T-helper 9 cell (primary cell): ENCODE data around the gene OXT.
"Not testable (repeated sequence)": the region's sequence is repeated elsewhere in the genome, so short reads cannot be mapped to it uniquely, and the experiment has no call there.

Source experiments
- DNase-seq: peaks from one replicate; pipeline ENCODE4 v3.0.0-alpha.2; 2020
- total RNA-seq, 2 donors: gene quantifications; one replicate each; lab custom pipeline; 2026; lab: John Stamatoyannopoulos, UW

Gene OXT
- 0 reads per million in 2 donors for total RNA-seq

DNA sequence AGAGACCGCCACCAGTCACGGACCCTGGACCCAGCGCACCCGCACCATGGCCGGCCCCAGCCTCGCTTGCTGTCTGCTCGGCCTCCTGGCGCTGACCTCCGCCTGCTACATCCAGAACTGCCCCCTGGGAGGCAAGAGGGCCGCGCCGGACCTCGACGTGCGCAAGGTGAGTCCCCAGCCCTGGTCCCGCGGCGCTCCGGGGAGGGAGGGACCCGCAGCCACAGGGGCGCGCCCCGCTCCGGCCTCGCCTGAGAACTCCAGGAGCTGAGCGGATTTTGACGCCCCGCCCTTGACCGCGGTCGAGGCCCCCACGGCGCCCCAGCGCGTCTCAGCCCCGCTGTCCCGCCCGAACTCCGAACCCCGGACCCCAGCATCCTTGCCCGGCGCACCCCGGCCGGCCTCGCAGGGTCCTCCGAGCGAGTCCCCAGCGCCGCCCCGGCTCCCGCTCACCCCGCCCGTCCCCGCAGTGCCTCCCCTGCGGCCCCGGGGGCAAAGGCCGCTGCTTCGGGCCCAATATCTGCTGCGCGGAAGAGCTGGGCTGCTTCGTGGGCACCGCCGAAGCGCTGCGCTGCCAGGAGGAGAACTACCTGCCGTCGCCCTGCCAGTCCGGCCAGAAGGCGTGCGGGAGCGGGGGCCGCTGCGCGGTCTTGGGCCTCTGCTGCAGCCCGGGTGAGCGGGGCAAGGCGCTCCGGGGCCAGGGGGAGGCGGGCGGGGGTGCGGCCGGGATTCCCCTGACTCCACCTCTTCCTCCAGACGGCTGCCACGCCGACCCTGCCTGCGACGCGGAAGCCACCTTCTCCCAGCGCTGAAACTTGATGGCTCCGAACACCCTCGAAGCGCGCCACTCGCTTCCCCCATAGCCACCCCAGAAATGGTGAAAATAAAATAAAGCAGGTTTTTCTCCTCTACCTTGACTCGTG is at the start of gene OXT:
OXT (plus strand) TSS at position 11 of the 920 bp plus-strand sequence; CDS start at position 47, 36 bp downstream.
- peak; percentile 65 for DNase-seq

DNA sequence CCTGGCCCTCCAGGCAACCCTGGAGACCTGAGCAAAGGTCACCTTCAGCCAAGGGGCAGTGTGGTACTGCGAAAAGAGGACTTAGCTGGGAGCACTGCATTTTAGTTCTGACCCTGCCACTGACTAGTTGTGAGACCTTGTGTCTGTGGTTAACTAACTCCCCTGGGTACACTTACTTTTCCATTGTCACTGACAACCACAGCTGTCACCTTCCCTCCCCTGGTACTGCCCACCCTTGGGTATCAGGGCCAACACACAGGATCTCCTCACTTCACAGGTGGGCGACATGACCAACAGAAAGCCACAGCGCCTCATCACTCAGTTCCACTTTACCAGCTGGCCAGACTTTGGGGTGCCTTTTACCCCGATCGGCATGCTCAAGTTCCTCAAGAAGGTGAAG is 49.6 kb upstream of the OXT start:
- DNase-seq, result no peak

DNA sequence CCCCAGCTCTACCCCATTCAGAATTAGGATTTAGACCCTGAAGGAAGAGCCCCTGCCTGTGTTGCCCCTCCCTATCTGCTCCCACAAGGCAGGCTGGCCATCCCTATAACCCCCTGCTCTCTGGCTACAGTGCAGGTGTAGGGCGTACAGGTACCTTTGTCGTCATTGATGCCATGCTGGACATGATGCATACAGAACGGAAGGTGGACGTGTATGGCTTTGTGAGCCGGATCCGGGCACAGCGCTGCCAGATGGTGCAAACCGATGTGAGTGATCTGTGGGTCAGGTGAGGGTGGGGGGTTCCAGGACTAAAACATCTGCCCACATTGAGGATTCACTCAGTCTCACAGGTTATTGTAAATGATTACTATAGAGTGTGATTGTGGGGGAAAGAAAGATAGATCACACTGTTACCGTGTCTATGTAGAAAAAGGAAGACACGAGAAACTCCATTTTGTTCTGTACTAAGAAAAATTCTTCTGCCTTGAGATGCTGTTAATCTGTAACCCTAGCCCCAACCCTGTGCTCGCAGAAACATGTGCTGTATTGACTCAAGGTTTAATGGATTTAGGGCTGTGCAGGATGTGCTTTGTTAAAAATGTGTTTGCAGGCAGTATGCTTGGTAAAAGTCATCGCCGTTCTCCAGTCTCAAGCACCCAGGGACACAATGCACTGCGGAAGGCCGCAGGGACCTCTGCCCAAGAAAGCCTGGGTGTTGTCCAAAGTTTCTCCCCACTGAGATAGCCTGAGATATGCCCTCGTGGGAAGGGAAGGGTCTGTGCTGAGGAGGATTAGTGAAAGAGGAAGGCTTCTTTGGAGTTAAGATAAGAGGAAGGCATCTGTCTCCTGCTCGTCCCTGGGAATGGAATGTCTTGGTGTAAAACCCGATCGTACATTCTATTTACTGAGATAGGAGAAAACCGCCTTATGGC is 48.6 kb upstream of the OXT start:
- DNase-seq, result not testable (repeated sequence)

DNA sequence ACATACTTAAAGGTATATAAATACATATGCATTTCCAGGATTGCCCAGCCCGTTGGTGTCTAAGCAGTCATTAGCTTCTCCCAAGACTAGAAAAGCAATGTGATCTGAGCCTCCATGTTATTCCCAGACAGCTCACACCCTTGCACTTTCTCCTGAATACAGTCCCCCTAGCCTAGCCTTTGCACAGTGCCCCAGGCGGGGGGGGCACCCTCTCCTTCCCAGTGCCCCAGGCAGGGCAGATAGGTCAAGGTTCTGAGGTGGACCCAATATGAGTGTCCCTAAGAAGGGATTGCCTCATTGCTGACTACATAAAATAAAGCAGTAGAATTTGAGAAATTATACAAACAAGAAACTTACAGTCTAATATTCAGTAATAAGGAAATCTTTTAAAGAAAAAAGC is 43.4 kb upstream of the OXT start:
- DNase-seq, result no peak

DNA sequence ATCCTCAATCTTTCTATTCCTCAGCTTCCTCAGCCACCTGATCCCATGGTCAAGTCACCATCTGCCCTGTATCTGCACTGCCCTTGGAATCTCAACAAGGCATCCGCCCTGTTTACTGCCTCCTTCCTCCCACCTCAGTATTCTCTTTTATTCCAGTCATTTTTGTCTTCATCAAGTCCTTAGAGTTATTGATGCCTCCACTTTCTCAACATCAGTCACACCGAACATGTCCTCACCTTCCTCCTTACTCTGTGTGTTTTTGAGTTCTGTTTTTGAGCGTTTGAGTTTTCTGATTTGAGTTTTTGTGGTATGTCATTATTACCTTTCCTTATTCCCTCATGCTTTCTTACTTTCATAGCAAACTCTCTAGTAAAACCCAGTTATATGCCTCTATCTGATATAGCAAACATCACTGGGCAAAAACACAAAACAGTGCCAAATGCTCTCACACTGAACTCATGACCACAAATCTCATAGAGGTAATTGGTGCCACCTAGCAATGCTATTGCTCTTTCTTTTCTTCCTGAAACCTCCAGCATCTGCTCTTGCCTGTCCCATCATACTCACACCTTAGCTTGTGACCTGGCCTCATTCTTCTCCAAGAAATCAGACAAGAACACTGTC is 39.8 kb upstream of the OXT start:
- no peak for DNase-seq

DNA sequence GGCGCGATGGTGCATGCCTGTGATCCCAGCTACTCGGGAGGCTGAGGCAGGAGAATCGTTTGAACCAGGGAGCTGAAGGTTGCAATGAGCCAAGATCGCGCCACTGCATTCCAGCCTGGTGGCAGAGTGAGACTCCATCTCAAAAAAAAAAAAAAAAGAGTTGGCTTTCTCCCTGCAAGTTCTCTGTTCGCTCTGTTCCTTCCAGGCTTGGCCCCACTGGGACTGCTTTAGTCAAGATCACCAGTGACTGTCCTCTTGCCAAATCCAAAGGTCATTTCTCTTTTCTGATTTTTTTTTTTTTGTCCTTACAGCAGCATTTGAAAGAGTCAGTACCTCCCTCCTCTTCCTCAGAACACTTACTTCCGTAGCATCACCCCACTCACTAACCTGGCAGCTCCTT is 38.8 kb upstream of the OXT start:
- no peak for DNase-seq

DNA sequence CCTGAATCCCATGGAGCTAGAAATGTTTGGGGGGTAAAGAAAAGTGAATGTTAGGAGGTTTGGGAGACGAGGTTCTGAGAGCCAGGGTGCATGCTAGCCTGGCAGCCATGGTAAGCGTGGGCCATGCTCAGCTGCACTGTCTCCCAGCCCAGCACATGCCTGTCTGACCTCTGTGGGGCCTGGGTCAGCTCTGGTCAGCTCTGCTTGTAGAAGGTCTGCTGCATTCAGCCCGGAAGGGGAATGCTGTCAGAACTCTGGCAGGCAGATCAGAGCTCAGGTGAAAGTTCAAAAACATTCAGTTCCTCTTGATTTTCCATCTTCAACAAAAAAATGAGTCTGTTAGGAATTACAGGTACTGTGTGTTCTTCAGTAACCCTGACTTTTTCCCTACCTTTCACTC is 33.8 kb upstream of the OXT start:
- DNase-seq, result no peak

DNA sequence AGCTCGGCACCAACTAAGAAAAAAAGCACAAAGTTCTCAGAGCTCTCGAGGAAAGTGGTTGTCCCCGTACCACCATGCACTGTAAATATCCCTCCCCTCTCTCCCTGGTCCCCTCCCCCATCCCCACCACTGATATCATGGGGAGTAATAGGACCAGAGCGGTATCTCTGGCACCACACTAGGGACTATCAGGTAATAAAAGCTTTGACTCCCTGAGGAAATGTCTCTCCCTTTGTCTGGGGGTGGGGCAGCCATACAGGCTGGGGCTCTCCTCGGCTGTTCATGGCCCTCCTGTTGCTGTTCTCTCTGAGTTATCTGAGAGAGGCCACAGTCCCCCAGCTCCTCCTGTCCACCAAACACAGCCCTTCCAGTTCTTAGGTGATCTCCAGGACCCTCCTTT is 33.0 kb upstream of the OXT start:
- no peak for DNase-seq

DNA sequence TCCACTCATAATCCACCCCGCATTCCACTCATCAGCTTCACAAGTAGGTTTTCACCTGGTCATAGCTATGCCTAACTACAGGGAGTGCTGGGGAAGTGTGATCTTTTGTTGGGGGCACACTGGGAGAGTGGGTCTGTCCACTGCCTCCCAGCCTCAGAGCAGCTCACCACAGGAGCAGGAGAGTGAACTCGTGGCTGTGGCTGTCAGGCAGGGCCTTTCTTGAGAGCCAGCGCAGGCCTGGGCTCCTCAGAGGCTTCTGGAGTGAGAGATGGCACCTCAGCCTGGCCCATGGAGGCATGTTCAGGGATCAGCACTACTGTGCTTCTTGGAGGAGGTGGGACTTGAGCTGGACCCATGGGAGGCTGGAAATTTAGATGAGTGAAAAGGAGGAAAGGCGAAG is 32.0 kb upstream of the OXT start:
- DNase-seq, result no peak

DNA sequence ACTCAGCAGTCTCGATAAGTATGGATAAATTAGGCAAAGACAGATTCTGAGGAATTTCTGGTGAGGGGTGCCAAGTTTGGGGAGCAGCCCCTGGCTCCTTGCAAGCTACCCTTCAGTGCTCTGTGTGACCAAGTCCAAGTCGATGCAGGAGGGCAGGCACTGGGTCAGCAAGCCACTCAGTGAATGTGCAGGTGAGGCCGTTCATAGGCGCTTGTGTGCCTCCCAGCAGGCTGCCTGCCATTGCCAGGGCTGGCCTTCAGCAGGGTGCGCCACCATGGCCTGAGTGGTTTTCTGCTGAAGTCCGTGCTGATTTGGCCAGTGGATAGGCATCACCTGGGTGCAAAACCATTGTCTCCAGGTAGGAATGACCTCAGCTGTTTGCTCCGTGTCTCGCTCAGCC is 31.3 kb upstream of the OXT start:
- no peak for DNase-seq

DNA sequence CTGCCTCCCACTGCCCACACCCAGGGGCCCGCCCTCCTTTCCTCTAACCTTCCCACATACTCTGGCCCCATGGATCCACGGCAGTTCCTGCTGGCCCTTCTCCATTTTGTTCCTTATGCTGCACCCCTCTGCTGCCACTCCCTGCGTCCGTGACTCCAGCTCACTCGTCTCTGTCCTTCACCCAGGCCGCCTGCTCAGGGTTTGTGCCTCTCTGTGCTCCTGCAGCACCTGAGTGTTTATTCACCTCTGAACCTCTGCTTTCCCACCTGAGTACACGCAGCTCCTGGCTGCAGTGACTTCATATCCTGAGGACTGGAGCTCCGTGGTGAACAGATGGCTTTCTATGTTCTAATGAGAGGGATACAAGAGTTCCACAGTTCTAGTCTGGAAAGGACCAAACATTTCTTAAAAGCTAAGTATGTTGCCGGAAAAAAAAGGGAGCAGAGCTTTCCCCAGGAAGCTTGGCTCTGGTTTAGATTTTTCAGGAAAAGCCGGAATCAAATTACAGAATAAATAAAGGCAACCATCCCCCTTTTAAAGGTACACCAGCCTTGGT is 29.5 kb upstream of the OXT start:
- no peak for DNase-seq

DNA sequence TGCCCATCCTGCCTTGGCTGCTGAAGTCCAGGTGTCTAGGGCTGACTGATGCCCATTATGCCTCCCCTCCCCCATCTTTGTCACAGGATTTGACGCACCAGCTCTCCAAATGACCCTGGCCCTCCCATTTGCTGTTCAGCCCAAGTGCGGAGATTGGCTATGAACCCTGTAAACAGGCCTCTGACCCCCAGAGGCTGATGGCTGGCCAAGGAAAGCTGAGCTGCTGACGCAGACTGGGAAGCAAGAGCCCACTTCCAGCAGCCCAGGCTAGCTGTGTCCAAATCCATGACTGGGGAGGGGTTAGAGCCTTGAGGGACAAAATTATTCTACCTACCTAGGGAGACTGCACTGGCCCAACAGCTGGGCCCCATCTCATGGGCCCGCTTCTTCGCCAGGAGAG is 28.8 kb upstream of the OXT start:
- no peak for DNase-seq

DNA sequence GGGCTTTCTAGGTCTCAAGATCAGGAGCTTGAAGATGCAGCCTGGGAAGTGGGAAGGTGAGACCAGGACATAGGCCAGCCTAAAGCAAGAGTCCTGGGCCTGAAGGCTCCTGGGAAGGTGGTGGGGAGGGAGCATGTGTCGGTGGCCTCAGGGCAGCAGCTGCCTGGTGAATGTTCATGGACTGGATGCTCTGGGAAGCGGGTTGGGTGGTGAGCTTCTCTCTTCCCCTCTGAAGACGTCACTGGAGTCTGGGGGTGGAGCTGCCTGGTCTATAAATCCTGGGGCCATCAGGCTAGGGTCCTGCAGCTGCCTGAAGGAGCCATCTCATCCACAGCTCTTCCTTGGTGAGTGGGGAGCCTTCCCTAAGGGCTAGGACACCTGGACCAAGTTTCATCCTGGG is 28.1 kb upstream of the OXT start, which contains the start of gene GNRH2:
GNRH2 (plus strand) TSS at position 301 of the 400 bp plus-strand sequence. CDS start 793 bp downstream, outside the sequence.
- DNase-seq, result no peak

DNA sequence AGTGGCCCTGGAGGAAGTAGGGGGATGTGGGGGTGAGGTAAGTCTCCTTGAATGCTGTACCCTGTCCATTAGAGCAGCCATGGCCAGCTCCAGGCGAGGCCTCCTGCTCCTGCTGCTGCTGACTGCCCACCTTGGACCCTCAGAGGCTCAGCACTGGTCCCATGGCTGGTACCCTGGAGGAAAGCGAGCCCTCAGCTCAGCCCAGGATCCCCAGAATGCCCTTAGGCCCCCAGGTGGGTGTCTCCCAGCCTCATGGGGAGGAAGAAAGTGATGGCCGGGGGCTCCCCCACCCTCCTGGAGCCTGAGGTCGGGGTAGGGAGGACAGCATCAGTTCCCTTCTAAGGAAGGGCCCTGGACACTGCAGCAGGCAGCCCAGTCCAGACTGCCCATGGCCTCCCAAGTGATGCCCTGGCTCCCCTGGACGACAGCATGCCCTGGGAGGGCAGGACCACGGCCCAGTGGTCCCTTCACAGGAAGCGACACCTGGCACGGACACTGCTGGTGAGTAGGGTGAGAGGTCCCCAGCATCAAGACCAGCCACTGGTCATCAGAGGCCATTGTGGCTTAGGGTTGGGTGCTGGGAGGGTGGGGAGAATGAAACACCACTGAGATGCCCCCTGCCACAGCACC is 27.0 kb upstream of the OXT start:
- no peak for DNase-seq

DNA sequence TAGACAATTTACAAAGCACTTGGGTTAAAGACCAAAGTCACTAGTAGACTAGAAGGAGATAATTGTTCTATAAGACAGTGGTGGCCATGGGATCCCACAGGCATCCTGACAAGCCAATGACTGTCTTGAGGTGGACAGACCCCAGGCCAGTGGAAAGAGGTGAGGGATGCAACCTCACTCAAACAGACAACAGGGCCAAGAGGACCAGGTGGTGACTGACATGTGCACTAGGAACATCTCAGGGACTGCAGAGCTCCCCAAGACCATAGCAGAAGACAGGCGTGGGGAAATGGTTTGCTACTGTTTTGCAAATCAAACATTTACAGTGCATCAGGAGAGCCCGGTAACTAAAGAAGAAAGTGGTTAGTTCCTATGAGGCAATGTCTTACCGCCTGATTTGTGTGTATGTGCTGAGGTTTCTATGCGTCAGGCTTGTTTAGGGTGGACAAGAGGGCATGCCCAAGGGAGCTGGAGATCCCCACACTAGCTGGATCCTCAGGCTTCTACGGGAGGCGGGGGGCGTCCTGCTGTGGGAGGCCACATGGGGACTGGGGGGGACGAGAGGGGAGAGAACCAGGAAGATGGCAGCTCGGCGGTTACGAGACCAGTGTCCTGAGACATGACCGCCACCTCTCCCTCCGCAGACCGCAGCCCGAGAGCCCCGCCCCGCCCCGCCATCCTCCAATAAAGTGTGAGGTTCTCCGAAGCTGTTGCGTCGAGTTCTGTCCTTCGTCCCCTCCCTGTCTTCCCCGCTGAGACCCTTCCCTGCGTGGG is 26.2 kb upstream of the OXT start:
- peak; percentile 28 for DNase-seq

DNA sequence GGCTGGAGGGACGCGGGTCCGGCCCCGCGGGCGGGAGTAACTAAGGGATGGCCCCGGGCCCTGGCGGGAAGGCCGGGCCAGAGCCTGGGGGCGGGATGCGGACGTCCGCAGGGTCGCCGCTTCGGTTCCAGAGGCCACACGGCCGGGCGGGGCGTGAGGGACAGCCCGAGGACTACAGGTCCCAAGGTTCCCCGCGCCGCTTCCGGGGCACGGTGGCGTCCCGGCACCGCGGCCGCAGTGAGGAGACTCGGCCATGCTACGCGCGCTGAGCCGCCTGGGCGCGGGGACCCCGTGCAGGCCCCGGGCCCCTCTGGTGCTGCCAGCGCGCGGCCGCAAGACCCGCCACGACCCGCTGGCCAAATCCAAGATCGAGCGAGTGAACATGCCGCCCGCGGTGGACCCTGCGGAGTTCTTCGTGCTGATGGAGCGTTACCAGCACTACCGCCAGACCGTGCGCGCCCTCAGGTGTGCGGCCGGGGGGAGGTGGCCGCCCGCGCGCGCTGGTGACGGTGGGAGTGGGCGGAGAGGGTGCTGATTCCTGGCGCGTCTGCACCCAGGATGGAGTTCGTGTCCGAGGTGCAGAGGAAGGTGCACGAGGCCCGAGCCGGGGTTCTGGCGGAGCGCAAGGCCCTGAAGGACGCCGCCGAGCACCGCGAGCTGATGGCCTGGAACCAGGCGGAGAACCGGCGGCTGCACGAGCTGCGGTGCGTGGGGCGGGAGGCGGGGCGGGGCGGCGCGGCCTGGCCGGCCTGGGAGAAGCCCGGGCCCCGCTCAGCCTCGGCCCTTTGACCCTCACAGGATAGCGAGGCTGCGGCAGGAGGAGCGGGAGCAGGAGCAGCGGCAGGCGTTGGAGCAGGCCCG is 25.4 kb upstream of the OXT start, which contains the start of gene MRPS26:
MRPS26 (plus strand) TSS at position 237 of the 861 bp plus-strand sequence; CDS start at position 254, 17 bp downstream.
- peak; percentile 63 for DNase-seq

DNA sequence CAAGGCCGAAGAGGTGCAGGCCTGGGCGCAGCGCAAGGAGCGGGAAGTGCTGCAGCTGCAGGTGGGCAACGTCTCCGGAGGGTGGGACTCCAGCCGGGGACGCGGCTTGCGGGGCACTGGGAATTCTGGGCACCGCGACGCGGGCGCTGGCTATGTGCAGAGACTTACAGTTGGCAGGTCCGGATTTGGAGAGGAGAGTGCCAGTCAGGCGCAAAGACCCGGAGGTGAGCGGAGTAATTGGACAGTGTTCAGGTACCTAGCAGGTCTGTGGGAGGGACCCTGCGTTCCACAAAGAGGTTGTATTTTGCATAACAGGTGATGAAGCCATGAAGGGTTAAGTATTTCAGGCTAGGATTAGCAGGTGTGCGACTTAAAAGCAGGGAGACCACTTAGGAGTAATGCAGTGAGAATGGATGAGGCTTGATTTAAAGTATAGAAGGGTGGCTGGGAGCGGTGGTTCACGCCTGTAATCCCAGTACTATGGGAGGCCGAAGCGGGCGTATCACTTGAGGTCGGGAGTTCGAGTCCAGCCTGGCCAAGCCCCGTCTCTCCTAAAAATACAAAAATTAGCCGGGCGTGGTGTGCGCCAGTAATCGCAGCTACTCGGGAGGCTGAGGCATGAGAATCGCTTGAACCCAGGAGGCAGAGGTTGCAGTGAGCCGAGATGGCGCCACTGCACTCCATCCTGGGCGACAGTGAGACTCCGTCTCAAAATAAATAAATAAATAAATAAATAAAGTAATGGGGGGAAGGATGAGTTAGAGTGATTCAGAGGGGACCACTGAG is 24.6 kb upstream of the OXT start:
- no peak for DNase-seq

DNA sequence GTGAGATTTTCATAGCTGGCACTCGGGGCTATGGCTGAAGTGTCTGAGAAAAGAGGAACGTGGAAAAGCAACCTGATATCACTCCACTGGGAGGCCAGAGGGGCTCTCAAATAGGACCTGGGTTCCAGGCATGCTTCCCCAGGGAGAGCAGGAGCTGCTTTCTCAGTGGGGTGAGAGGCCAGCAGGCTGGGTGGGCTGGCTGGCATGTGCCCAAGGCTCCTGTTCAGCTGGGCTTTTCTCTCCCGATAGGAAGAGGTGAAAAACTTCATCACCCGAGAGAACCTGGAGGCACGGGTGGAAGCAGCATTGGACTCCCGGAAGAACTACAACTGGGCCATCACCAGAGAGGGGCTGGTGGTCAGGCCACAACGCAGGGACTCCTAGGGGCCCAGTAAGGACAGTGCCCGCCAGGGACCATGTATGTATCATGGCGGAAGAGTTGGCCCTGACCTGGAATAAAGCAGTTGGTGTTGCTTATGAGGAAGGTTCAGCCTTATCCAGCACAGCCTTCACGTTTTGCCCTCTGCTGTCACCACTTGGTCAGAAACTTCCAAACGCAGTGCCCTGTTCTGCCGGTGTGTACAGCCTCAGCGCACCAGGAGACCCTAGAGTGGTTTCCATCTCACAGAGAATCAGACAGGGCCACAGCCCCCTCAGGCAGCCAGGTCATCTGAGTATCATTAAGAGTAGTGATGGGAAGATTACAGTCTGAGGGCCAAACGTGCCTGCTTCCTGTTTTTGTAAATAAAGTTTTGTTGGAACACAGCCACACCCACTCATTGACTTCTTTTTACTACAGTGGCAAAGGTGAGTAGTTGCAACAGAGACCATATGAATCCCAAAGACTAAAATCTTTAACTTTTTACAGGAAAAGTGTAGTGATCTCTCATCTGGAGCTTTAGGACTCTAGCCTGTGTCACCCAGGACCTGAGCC is 23.7 kb upstream of the OXT start:
- DNase-seq, result no peak
